Liver (tissue), 9 donors: ENCODE measurements around the gene PRMT3. TPM values are rescaled to one million over a fixed set of nuclear protein-coding genes. Genes with fewer than 3 reads are reported as not detected.

Experiments
- DNase-seq: peaks from one replicate; pipeline ENCODE4 v3.0.0-alpha.2; 2017; ENCODE audit warnings: low spot score
- H3K27ac ChIP-seq, 2 donors: one replicate each; pipeline ENCODE4 v1.7.0; 2013; ENCODE audit warnings: inconsistent platforms in 2 of 2, low read length in 2 of 2, control low read depth in 1 of 2, low read depth in 1 of 2, mild to moderate bottlenecking in 1 of 2
- H3K27me3 ChIP-seq, 4 donors: one replicate each; pipeline versions ENCODE4 v1.6.1 to v1.7.0; 2013; ENCODE audit warnings: low read length in 3 of 4, inconsistent platforms in 1 of 4, mild to moderate bottlenecking in 1 of 4, moderate library complexity in 1 of 4; ENCODE audit not compliant: control insufficient read depth in 4 of 4, insufficient read depth in 4 of 4
- H3K36me3 ChIP-seq, 4 donors: one replicate each; pipeline versions ENCODE4 v1.6.1 to v1.7.0; 2013; ENCODE audit warnings: low read length in 3 of 4, mild to moderate bottlenecking in 3 of 4, low read depth in 1 of 4, moderate library complexity in 1 of 4; ENCODE audit not compliant: control insufficient read depth in 4 of 4, insufficient read depth in 3 of 4
- H3K4me1 ChIP-seq, 4 donors: one replicate each; pipeline versions ENCODE4 v1.6.1 to v1.7.0; 2013; ENCODE audit warnings: low read length in 3 of 4, mild to moderate bottlenecking in 3 of 4, moderate library complexity in 1 of 4; ENCODE audit not compliant: control insufficient read depth in 4 of 4, insufficient read depth in 4 of 4
- H3K4me3 ChIP-seq, 3 donors: one replicate each; pipeline versions ENCODE4 v1.6.1 to v1.7.0; 2013; ENCODE audit warnings: low read length in 3 of 3, control low read depth in 1 of 3, low read depth in 1 of 3, mild to moderate bottlenecking in 1 of 3
- H3K9ac ChIP-seq, 2 donors: one replicate each; pipeline ENCODE4 v1.7.0; 2013; ENCODE audit warnings: low read length in 2 of 2, mild to moderate bottlenecking in 2 of 2, moderate library complexity in 2 of 2, control low read depth in 1 of 2, low read depth in 1 of 2
- H3K9me3 ChIP-seq, 4 donors: one replicate each; pipeline versions ENCODE4 v1.6.1 to v1.7.0; 2013; ENCODE audit warnings: low read length in 3 of 4; ENCODE audit not compliant: control insufficient read depth in 4 of 4
- EGR1 ChIP-seq, 2 donors: IDR thresholded peaks; 2 replicates each; pipeline ENCODE4 v1.6.1; 2016 to 2018; ENCODE audit warnings: antibody characterized with exemption in 2 of 2, low read depth in 2 of 2
- FOXA1 ChIP-seq: IDR thresholded peaks from 2 replicates; pipeline ENCODE4 v1.6.1; 2016; ENCODE audit warnings: antibody characterized with exemption
- FOXA2 ChIP-seq: IDR thresholded peaks from 2 replicates; pipeline ENCODE4 v1.6.1; 2016; ENCODE audit warnings: antibody characterized with exemption
- GABPA ChIP-seq, 2 donors: IDR thresholded peaks in 1 of 2; conservative IDR thresholded peaks in 1 of 2; 2 replicates each; pipeline ENCODE4 v1.6.1; 2016; ENCODE audit warnings: antibody characterized with exemption in 2 of 2, mild to moderate bottlenecking in 1 of 2, moderate library complexity in 1 of 2
- HNF4A ChIP-seq, 2 donors: conservative IDR thresholded peaks; 2 replicates each; pipeline ENCODE4 v1.6.1; 2016; ENCODE audit warnings: antibody characterized with exemption in 2 of 2, mild to moderate bottlenecking in 2 of 2
- HNF4G ChIP-seq: IDR thresholded peaks from 2 replicates; pipeline ENCODE4 v1.6.1; 2016; ENCODE audit warnings: antibody characterized with exemption
- JUND ChIP-seq, 2 donors: IDR thresholded peaks; 2 replicates each; pipeline ENCODE4 v1.6.1; 2016; ENCODE audit warnings: antibody characterized with exemption in 2 of 2
- NR2F2 ChIP-seq: IDR thresholded peaks from 2 replicates; pipeline ENCODE4 v1.6.1; 2016; ENCODE audit warnings: antibody characterized with exemption
- RAD21 ChIP-seq, 2 donors: IDR thresholded peaks; 2 replicates each; pipeline ENCODE4 v1.6.1; 2016; ENCODE audit warnings: antibody characterized with exemption in 2 of 2, mild to moderate bottlenecking in 2 of 2
- REST ChIP-seq: IDR thresholded peaks from 2 replicates; pipeline ENCODE4 v1.6.1; 2016; ENCODE audit warnings: antibody characterized with exemption, mild to moderate bottlenecking
- RXRA ChIP-seq, 2 donors: IDR thresholded peaks; 2 replicates each; pipeline ENCODE4 v1.6.1; 2017 to 2018; ENCODE audit warnings: antibody characterized with exemption in 2 of 2, mild to moderate bottlenecking in 1 of 2
- SP1 ChIP-seq: IDR thresholded peaks from 2 replicates; pipeline ENCODE4 v1.6.1; 2018; ENCODE audit warnings: antibody characterized with exemption, mild to moderate bottlenecking
- TAF1 ChIP-seq: conservative IDR thresholded peaks from 2 replicates; pipeline ENCODE4 v1.6.1; 2016; ENCODE audit warnings: antibody characterized with exemption, mild to moderate bottlenecking
- WGBS: extraction: QIAGEN DNeasy Blood & Tissue Kit; methylation state at CpG from one replicate; pipeline ENCODE4 v1.1.7; 2013; 5-methylcytosine and 5-hydroxymethylcytosine counted together
- polyA plus RNA-seq, 2 donors: library from polyadenylated mRNA; stranded (reverse) in 1 of 2; unstranded in 1 of 2; fragments of 200-250 nt in 1 of 2; fragments of >200 nt in 1 of 2; fragmentation: Nextera tagmentation in 1 of 2; extraction: Ambion mirVana in 1 of 2; gene quantifications; one replicate each; pipeline versions ENCODE4 v1.2.1 to v1.2.3, GENCODE V29; 2013 to 2015
- total RNA-seq, 2 donors: library from RNA; depleted of rRNA; stranded (reverse); fragments of >200 nt; gene quantifications; one replicate each; pipeline ENCODE4 v1.2.3, GENCODE V29; 2014
- TF ChIP-seq, protein P1 (sequence below): IDR thresholded peaks from 2 replicates; pipeline ENCODE4 v1.6.1; 2016; ENCODE audit warnings: antibody characterized with exemption
- TF ChIP-seq, protein P2 (sequence below): fragments of 150-350 bp; IDR thresholded peaks from 2 replicates; pipeline ENCODE4 v1.5.1; 2017; ENCODE audit warnings: improper control_type of control experiment, low read depth, low read length; ENCODE audit not compliant: missing input control
- donor health status: healthy.
- donor health status: healthy.
- donor health status: healthy.
- donor health status: healthy.
- donor health status: healthy.

PRMT3 gene
- total and polyA plus RNA-seq, 4 donors: 3.5 to 15.8 (median 7.8) TPM

- H3K27me3 ChIP-seq: peaks cover 0 to 4% (median 1%) of the 10 kb centered on the region in 4 donors
- no peaks in the 10 kb centered on the region for H3K4me1 ChIP-seq
- no peak for DNase-seq
- H3K36me3 ChIP-seq: no peaks in the 10 kb centered on the region
- 31% methylated on average over 26 of the region's 26 CpGs for WGBS
- TF ChIP-seq RAD21 (IDR thresholded peaks at IDR 0.05) (no peak), HNF4G (no peak), SP1 (no peak), EGR1 (IDR thresholded peaks at IDR 0.05; ENCODE audit: low read depth in 2 of 2) (no peak), TAF1 (no peak), NR2F2 (no peak), HNF4A (conservative IDR thresholded peaks at IDR 0.05) (no peak), JUND (IDR thresholded peaks at IDR 0.05) (no peak), FOXA2 (no peak), FOXA1 (no peak), REST (no peak), RXRA (IDR thresholded peaks at IDR 0.05) (no peak), GABPA (IDR thresholded peaks at IDR 0.05 in 1 of 2, conservative IDR thresholded peaks at IDR 0.05 in 1 of 2) (no peak)
- TF ChIP-seq, protein P1, sequence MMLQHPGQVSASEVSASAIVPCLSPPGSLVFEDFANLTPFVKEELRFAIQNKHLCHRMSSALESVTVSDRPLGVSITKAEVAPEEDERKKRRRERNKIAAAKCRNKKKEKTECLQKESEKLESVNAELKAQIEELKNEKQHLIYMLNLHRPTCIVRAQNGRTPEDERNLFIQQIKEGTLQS: no peak
- TF ChIP-seq, protein P2, sequence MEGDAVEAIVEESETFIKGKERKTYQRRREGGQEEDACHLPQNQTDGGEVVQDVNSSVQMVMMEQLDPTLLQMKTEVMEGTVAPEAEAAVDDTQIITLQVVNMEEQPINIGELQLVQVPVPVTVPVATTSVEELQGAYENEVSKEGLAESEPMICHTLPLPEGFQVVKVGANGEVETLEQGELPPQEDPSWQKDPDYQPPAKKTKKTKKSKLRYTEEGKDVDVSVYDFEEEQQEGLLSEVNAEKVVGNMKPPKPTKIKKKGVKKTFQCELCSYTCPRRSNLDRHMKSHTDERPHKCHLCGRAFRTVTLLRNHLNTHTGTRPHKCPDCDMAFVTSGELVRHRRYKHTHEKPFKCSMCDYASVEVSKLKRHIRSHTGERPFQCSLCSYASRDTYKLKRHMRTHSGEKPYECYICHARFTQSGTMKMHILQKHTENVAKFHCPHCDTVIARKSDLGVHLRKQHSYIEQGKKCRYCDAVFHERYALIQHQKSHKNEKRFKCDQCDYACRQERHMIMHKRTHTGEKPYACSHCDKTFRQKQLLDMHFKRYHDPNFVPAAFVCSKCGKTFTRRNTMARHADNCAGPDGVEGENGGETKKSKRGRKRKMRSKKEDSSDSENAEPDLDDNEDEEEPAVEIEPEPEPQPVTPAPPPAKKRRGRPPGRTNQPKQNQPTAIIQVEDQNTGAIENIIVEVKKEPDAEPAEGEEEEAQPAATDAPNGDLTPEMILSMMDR: no peak
- no peaks in the 10 kb centered on the region for H3K9me3 ChIP-seq
- no peak overlapping the region for H3K9ac ChIP-seq
- no peak overlapping the region for H3K27ac ChIP-seq
- no peak overlapping the region for H3K4me3 ChIP-seq
These were observed 45.0 kb upstream of the PRMT3 start for GRCh38 chr11:20342347-20343141.

DNA sequence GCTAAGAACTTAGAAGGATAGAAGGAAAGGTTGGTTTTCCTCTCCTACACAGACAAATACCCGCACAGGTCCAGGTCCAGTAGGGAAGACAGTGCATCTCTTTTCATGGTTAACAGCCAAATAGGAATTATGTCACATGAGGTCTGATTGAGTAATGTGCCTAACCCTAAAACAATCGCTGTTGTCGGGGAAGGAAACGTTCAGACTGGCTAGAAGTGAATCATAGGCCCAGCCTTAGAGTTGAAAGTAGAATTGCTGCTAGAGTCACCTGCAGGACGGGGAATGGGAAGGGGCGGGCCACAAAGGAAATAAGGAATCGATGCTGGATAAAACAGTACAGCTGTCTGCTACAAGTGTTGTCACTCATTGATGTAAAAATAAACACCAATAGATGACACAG lies 36.4 kb upstream of the PRMT3 start:
- Histone ChIP-seq H3K4me3 (no peak overlapping the region), H3K4me1 (peaks cover 0 to 10% (median 4%) of the 10 kb centered on the region in 4 donors), H3K27ac (no peak overlapping the region), H3K9me3 (no peaks in the 10 kb centered on the region), H3K9ac (no peak overlapping the region), H3K27me3 (no peaks in the 10 kb centered on the region), H3K36me3 (no peaks in the 10 kb centered on the region)
- TF ChIP-seq JUND (IDR thresholded peaks at IDR 0.05) (no peak), RXRA (IDR thresholded peaks at IDR 0.05) (no peak), GABPA (IDR thresholded peaks at IDR 0.05 in 1 of 2, conservative IDR thresholded peaks at IDR 0.05 in 1 of 2) (no peak), REST (no peak), FOXA2 (no peak), HNF4A (conservative IDR thresholded peaks at IDR 0.05) (no peak)
- DNase-seq: no peak
- 71% methylated on average over 7 of the region's 7 CpGs for WGBS
